ENCODE results near the gene SAC3D1. TPM values are rescaled to one million over a fixed set of nuclear protein-coding genes. Genes with fewer than 3 reads are reported as not detected.
A peak's percentile ranks its signal among the peaks of the same experiment; 100 is the strongest.

SAC3D1 gene
- 3.9 and 9.1 TPM in 2 replicates for total RNA-seq (2011; cell fraction: chromatin; rRNA removed; ENCODE audit: low replicate concordance)
- total RNA-seq (2011; cell fraction: nucleolus; rRNA removed), result 11.5 and 16.6 TPM in 2 replicates
- total RNA-seq (2011; cell fraction: nucleoplasm; rRNA removed), result 7.3 and 7.9 TPM in 2 replicates
- total RNA-seq (2014; rRNA removed) (21.2 and 27.0 TPM in 2 replicates), total RNA-seq (2014; rRNA removed; fragmentation: Illumina TruSeq; extraction: Trizol) (2.4 and 5.1 TPM in 2 replicates), total RNA-seq (2015; rRNA removed; fragmentation: Illumina TruSeq; extraction: Trizol) (14.8 and 17.0 TPM in 2 replicates), total RNA-seq (2021) (35.2 and 35.7 TPM in 2 replicates), polyA plus RNA-seq (2011; rRNA removed) (5.8 and 7.6 TPM in 2 replicates), polyA plus RNA-seq (2014; fragmentation: Illumina TruSeq; extraction: Trizol) (4.0 and 9.0 TPM in 2 replicates), polyA plus RNA-seq (2014; fragmentation: Nextera tagmentation; extraction: Ambion mirVana) (under 1 TPM; 0.20 to 0.80 TPM), polyA plus RNA-seq (2014; rRNA removed) (23.8 and 25.4 TPM in 2 replicates), polyA minus RNA-seq (2011; rRNA and poly(A)+ RNA removed) (5.2 TPM in 2 replicates), Bru-seq, nascent RNA (percentile 74 among the genes with signal in this experiment), BruChase-seq, experiment 1, labeled RNA remaining after a 2-hour chase (percentile 62 among the genes with signal in this experiment), BruChase-seq, experiment 2, labeled RNA remaining after a 6-hour chase (percentile 62 among the genes with signal in this experiment)
- polyA plus RNA-seq (2011; cell fraction: cytosol; rRNA removed), result 13.3 and 46.2 TPM in 2 replicates
- 9.3 and 12.1 TPM in 2 replicates for polyA plus RNA-seq (2011; cell fraction: nucleus; rRNA removed)
- polyA plus RNA-seq (2012), result 19.9 and 22.1 TPM in 2 replicates
- 11.6 and 16.2 TPM in 2 replicates for polyA minus RNA-seq (2011; cell fraction: cytosol; rRNA and poly(A)+ RNA removed)
- polyA minus RNA-seq (2011; cell fraction: nucleus; rRNA and poly(A)+ RNA removed), result 2.8 and 4.6 TPM in 2 replicates
- long read RNA-seq, experiment 1, transcript SAC3D1-201 (2 exons, 1,566 nt), result major isoform, 79 of 174 reads
- long read RNA-seq, experiment 1, transcript SAC3D1-203 (3 exons, 1,366 nt), result minor isoform, 16 of 174 reads
- long read RNA-seq, experiment 1, partial matches to known transcripts, result 63 of 174 reads
- long read RNA-seq, experiment 1, other reads (novel, unspliced or antisense), result 10 of 174 reads
- long read RNA-seq, experiment 2, transcript SAC3D1-203 (3 exons, 1,366 nt), result minor isoform, 6 of 70 reads
- long read RNA-seq, experiment 2, transcript SAC3D1-201 (2 exons, 1,566 nt), result major isoform, 50 of 70 reads
- long read RNA-seq, experiment 2, partial matches to known transcripts, result 6 of 70 reads
- long read RNA-seq, experiment 2, other reads (novel, unspliced or antisense), result 6 of 70 reads
- long read RNA-seq, experiment 3, transcript SAC3D1-201 (2 exons, 1,566 nt), result major isoform, 44 of 51 reads
- long read RNA-seq, experiment 3, partial matches to known transcripts, result 1 of 51 reads
- long read RNA-seq, experiment 3, other reads (novel, unspliced or antisense), result 1 of 51 reads

DNA sequence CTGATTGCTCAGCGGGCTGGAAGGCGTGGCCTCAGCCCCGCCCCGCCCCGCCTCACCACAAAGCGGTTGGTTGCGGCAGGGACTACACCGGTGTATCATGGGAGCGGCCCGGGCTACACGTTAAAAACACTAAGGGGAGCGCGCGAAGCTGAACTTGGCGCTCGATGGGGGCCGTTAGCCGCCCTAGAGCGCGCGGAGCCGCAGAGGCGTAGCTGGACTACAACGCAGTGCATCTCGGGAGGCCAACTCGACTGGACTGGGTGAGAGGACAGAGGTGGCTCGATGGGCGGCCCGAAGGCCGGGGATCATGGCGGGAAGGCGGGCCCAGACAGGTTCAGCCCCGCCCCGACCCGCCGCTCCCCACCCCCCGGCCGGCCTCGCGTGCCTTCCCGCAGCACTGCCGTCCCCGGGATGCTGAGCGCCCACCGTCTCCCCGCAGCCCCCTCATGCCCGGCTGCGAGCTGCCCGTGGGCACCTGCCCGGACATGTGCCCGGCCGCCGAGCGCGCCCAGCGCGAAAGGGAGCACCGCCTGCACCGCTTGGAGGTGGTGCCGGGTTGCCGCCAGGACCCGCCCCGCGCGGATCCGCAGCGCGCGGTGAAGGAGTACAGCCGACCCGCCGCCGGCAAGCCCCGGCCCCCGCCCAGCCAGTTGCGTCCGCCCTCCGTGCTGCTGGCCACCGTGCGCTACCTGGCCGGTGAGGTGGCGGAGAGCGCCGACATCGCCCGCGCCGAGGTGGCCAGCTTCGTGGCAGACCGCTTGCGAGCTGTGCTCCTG, at the start of gene SAC3D1:
Gene SAC3D1, plus strand, starts transcription at position 364 of the 776 bp plus-strand sequence. Its CDS starts 83 bp downstream, at position 447.
- in situ Hi-C loops (cut with MboI) (no loop called here), intact Hi-C loops (cut with micrococcal nuclease) (loop anchor here (2.0 kb wide), 1 partner anchor 26 kb away; the partner anchor contains the start of gene ARL2)
- Histone ChIP-seq H3K9me3 (replicated peaks; ENCODE audit: control insufficient read depth, insufficient read depth, low read depth, low read length) (no peaks in the 10 kb centered on the region), H3K9ac (ENCODE audit: insufficient read depth in 1 of 2, low read depth in 2 of 2, low read length in 2 of 2) (peak within 1 kb of the TSS; percentile 82 to 94), H4K20me1 (replicated peaks; ENCODE audit: control insufficient read depth, insufficient read depth, low read length) (no peaks in the 10 kb centered on the region; the same call in 1 of the 2 replicates), H3K4me1 (replicated peaks in 1 of 2; ENCODE audit: control insufficient read depth in 2 of 2, insufficient read depth in 2 of 2, low read length in 2 of 2) (peaks cover 10 to 56% of the 10 kb centered on the region in 2 experiments; a peak in 4 of 5 replicates), H3K9me1 (ENCODE audit: control insufficient read depth, insufficient read depth, low read length) (no peaks in the 10 kb centered on the region), H3K27me3 (ENCODE audit: control insufficient read depth in 2 of 2, insufficient read depth in 2 of 2, low read length in 2 of 2) (no peaks in the 10 kb centered on the region), H3K36me3 (ENCODE audit: control insufficient read depth, insufficient read depth, low read length) (peaks cover 35% of the 10 kb centered on the region; the same call in 2 of the 3 replicates), H3K4me3 (peak within 1 kb of the TSS; percentile 89), H3K27ac (ENCODE audit: extremely low read depth, low read depth, low read length) (peak within 1 kb of the TSS; percentile 96), H3K4me2 (ENCODE audit: insufficient read depth, low read length) (peak within 1 kb of the TSS; percentile 79), H3K79me2 (ENCODE audit: control insufficient read depth, insufficient read depth, low read length) (peaks cover 24% of the 10 kb centered on the region), H2AFZ (ENCODE audit: low read depth, low read length) (peak within 1 kb of the TSS; percentile 90)
- under 1% methylated on average over 47 of the region's 91 CpGs for WGBS (ENCODE audit: insufficient coverage, low coverage, missing lambda C conversion rate)
- CTCF ChIA-PET (ENCODE audit: low intra/inter-chr PET ratio), result interaction anchor here (0.7 kb wide), 1 partner anchor 27 kb away, joined by 4 read pairs; no protein-coding TSS in a partner anchor
- peak; percentile 93 to 95 (median 94) for DNase-seq (ENCODE audit: extremely low read depth in 1 of 4, low spot score in 3 of 4)
- peak; percentile 97 for ATAC-seq
- peak; percentile 96 for FAIRE-seq
- POLR2A ChIA-PET, result interaction anchor here (0.6 to 1.9 kb wide), 23 partner anchors 8 to 569 kb away, joined by 3 to 9 read pairs (median 4); partner anchors contain the start of genes ARL2, FAU, MALAT1 and MRPL49
- no TSS peak for BruUV-seq (replicated peaks)
- TF ChIP-seq NCOA6 (IDR thresholded peaks at IDR 0.05), result no peak
- TF ChIP-seq, protein P1, sequence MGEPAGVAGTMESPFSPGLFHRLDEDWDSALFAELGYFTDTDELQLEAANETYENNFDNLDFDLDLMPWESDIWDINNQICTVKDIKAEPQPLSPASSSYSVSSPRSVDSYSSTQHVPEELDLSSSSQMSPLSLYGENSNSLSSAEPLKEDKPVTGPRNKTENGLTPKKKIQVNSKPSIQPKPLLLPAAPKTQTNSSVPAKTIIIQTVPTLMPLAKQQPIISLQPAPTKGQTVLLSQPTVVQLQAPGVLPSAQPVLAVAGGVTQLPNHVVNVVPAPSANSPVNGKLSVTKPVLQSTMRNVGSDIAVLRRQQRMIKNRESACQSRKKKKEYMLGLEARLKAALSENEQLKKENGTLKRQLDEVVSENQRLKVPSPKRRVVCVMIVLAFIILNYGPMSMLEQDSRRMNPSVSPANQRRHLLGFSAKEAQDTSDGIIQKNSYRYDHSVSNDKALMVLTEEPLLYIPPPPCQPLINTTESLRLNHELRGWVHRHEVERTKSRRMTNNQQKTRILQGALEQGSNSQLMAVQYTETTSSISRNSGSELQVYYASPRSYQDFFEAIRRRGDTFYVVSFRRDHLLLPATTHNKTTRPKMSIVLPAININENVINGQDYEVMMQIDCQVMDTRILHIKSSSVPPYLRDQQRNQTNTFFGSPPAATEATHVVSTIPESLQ (CRISPR knock-in tag; IDR thresholded peaks at IDR 0.05), result 0 out of 2 replicates have a peak, but pooled peaks have one; percentile 23
- TF ChIP-seq, protein P2, sequence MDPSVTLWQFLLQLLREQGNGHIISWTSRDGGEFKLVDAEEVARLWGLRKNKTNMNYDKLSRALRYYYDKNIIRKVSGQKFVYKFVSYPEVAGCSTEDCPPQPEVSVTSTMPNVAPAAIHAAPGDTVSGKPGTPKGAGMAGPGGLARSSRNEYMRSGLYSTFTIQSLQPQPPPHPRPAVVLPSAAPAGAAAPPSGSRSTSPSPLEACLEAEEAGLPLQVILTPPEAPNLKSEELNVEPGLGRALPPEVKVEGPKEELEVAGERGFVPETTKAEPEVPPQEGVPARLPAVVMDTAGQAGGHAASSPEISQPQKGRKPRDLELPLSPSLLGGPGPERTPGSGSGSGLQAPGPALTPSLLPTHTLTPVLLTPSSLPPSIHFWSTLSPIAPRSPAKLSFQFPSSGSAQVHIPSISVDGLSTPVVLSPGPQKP (CRISPR knock-in tag; IDR thresholded peaks at IDR 0.05), result no peak
- 0 out of 2 replicates have a peak, but pooled peaks have one; percentile 7 for TF ChIP-seq EGR1 (conservative IDR thresholded peaks at IDR 0.05)
- no peak for TF ChIP-seq ZNF277 (CRISPR knock-in tag; IDR thresholded peaks at IDR 0.05; ENCODE audit: borderline replicate concordance)
- TF ChIP-seq ZNF696 (CRISPR knock-in tag; conservative IDR thresholded peaks at IDR 0.05), result no peak
- no peak for TF ChIP-seq SPI1 (IDR thresholded peaks at IDR 0.05; ENCODE audit: borderline replicate concordance, low read depth, low read length)
- no peak for TF ChIP-seq PPARD (CRISPR knock-in tag; IDR thresholded peaks at IDR 0.05)
- no peak for TF ChIP-seq BRD4 (IDR thresholded peaks at IDR 0.05)
